HepG2 (cell line): Measurements from ENCODE around the gene REEP6. TPM values are rescaled to one million over a fixed set of nuclear protein-coding genes. Genes with fewer than 3 reads are reported as not detected.

Experiments used
- PAWR ChIP-seq: sonication (generic); formaldehyde crosslinking; IDR thresholded peaks from 2 replicates; pipeline ENCODE4 v1.4.0; 2020; ENCODE audit warnings: missing genetic modification reagents, mild to moderate bottlenecking, borderline replicate concordance
- SOX6 ChIP-seq, 2 experiments: fragments of 450-650 bp in 1 of 2; sonication (generic) in 1 of 2; formaldehyde crosslinking in 1 of 2; IDR thresholded peaks; 2 replicates each; pipeline versions ENCODE4 v1.4.0 to v1.6.1; 2017 to 2020; ENCODE audit warnings: antibody characterized with exemption in 1 of 2, mild to moderate bottlenecking in 1 of 2, missing genetic modification reagents in 1 of 2
- ZIK1 ChIP-seq: sonication (generic); formaldehyde crosslinking; IDR thresholded peaks from 2 replicates; pipeline ENCODE4 v1.5.0; 2020; ENCODE audit warnings: mild to moderate bottlenecking, low read depth, missing genetic modification reagents, borderline replicate concordance
- ZKSCAN8 ChIP-seq: IDR thresholded peaks from 2 replicates; pipeline ENCODE4 v1.6.1; 2016; ENCODE audit warnings: borderline replicate concordance, missing genetic modification reagents, missing compliant biosample characterization
- ZNF530 ChIP-seq: sonication (generic); formaldehyde crosslinking; IDR thresholded peaks from 2 replicates; pipeline ENCODE4 v1.5.0; 2020; ENCODE audit warnings: low read depth, mild to moderate bottlenecking, missing genetic modification reagents
- ZNF768 ChIP-seq: sonication (generic); formaldehyde crosslinking; IDR thresholded peaks from 2 replicates; pipeline ENCODE4 v1.4.0; 2020; ENCODE audit warnings: missing genetic modification reagents
- ZNF776 ChIP-seq: sonication (generic); formaldehyde crosslinking; IDR thresholded peaks from 2 replicates; pipeline ENCODE4 v1.4.0; 2020; ENCODE audit warnings: mild to moderate bottlenecking, missing genetic modification reagents
- polyA plus RNA-seq, 8 experiments: library from polyadenylated mRNA; depleted of rRNA in 3 of 8; stranded (reverse) in 7 of 8; unstranded in 1 of 8; fragments of >200 nt; fragmentation: Illumina TruSeq in 4 of 8; extraction: Trizol in 4 of 8; gene quantifications; 2 replicates each; pipeline versions ENCODE4 v1.2.1 to v1.2.3, GENCODE V29; 2011 to 2016; ENCODE audit warnings: low read depth in 4 of 8, missing spikeins in 1 of 8, mixed read lengths in 1 of 8; ENCODE audit not compliant: insufficient read depth in 1 of 8
- total RNA-seq, 5 experiments: library from RNA; depleted of rRNA; stranded (reverse); fragments of >200 nt; fragmentation: Illumina TruSeq; extraction: Trizol; gene quantifications; 2 replicates each; pipeline ENCODE4 v1.2.3, GENCODE V29; 2016; ENCODE audit warnings: low read depth in 1 of 5
- TF ChIP-seq, protein P1 (sequence below): sonication (generic); formaldehyde crosslinking; IDR thresholded peaks from 2 replicates; pipeline ENCODE4 v1.5.0; 2020; ENCODE audit warnings: mild to moderate bottlenecking, missing genetic modification reagents
- TF ChIP-seq, protein P2 (sequence below): sonication (generic); formaldehyde crosslinking; IDR thresholded peaks from 2 replicates; pipeline ENCODE4 v1.8.0; 2023; ENCODE audit warnings: mild to moderate bottlenecking, missing genetic modification reagents
- TF ChIP-seq, protein P3 (sequence below): sonication (generic); formaldehyde crosslinking; IDR thresholded peaks from 2 replicates; pipeline ENCODE4 v1.5.0; 2020; ENCODE audit warnings: mild to moderate bottlenecking, missing genetic modification reagents

Gene REEP6
- total and polyA plus RNA-seq, 2 of the 13 experiments (the other 11 are each of a cell fraction or from before 2014, with no cell fraction given) = 10.0 to 28.8 TPM

DNA sequence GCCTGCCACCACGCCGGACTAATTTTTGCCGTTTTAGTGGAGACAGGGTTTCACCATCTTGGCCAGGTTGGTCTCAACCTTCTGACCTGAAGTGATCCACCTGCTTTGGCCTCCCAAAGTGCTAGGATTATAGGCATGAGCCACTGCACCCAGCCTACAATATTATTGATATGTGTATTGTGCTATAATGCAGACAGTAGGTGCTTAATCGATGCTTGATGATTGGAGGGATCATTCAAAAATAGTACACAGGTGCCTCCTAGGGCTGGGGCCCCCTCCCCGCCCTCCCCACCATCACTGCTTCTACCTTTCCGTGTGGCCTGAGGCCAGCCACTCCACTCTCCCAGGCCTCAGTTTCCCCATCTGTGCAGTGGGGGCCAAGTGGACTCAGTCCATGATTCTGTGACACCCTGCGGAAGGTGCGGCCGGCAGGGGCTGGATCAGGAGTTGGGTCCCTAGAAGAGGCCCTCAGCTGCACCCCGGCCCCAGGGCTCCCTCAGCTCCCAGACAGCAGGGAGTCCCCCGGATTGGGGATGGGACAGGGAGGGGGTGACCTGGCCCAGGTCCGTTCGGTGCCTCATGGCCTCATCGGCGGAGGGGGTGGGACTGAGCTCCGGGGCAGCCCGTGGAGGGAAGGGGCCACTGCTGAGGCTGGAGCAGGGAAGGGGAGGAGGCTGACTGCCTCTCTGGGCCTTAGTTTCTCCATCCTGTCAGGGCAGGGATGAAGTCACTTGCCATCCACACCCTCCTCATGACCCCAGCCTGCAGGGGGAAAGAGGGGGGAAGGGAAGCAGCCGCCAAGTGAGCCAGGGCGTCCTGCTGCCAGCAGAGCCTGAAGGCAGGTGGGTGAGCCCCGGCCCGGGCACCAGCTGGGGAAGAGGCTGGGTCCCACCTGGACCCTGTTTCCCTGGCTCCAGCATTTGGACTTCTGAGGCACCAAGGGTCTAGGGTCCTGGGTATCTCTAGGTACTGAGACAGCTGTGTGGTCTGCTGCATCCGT, 20.6 kb downstream of the REEP6 start (continued):
- TF ChIP-seq, protein P1, sequence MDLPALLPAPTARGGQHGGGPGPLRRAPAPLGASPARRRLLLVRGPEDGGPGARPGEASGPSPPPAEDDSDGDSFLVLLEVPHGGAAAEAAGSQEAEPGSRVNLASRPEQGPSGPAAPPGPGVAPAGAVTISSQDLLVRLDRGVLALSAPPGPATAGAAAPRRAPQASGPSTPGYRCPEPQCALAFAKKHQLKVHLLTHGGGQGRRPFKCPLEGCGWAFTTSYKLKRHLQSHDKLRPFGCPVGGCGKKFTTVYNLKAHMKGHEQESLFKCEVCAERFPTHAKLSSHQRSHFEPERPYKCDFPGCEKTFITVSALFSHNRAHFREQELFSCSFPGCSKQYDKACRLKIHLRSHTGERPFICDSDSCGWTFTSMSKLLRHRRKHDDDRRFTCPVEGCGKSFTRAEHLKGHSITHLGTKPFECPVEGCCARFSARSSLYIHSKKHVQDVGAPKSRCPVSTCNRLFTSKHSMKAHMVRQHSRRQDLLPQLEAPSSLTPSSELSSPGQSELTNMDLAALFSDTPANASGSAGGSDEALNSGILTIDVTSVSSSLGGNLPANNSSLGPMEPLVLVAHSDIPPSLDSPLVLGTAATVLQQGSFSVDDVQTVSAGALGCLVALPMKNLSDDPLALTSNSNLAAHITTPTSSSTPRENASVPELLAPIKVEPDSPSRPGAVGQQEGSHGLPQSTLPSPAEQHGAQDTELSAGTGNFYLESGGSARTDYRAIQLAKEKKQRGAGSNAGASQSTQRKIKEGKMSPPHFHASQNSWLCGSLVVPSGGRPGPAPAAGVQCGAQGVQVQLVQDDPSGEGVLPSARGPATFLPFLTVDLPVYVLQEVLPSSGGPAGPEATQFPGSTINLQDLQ (CRISPR knock-in tag) = no peak
- peak; percentile 83 for TF ChIP-seq ZKSCAN8 (CRISPR knock-in tag)
- TF ChIP-seq, protein P2, sequence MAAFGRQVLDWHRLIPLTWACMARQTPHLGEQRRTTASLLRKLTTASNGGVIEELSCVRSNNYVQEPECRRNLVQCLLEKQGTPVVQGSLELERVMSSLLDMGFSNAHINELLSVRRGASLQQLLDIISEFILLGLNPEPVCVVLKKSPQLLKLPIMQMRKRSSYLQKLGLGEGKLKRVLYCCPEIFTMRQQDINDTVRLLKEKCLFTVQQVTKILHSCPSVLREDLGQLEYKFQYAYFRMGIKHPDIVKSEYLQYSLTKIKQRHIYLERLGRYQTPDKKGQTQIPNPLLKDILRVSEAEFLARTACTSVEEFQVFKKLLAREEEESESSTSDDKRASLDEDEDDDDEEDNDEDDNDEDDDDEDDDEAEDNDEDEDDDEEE (CRISPR knock-in tag) = no peak
- TF ChIP-seq ZIK1 (CRISPR knock-in tag) = no peak
- no peak for TF ChIP-seq ZNF530 (CRISPR knock-in tag)
- TF ChIP-seq ZNF776 (CRISPR knock-in tag) = no peak
- peak; percentile 66; the same call in 1 of the 2 replicates for TF ChIP-seq ZNF768 (CRISPR knock-in tag)
- TF ChIP-seq SOX6 (IDR thresholded peaks at IDR 0.05) = no peak
- no peak for TF ChIP-seq SOX6 (CRISPR knock-in tag; IDR thresholded peaks at IDR 0.05)
- no peak for TF ChIP-seq PAWR (CRISPR knock-in tag)
- TF ChIP-seq, protein P3, sequence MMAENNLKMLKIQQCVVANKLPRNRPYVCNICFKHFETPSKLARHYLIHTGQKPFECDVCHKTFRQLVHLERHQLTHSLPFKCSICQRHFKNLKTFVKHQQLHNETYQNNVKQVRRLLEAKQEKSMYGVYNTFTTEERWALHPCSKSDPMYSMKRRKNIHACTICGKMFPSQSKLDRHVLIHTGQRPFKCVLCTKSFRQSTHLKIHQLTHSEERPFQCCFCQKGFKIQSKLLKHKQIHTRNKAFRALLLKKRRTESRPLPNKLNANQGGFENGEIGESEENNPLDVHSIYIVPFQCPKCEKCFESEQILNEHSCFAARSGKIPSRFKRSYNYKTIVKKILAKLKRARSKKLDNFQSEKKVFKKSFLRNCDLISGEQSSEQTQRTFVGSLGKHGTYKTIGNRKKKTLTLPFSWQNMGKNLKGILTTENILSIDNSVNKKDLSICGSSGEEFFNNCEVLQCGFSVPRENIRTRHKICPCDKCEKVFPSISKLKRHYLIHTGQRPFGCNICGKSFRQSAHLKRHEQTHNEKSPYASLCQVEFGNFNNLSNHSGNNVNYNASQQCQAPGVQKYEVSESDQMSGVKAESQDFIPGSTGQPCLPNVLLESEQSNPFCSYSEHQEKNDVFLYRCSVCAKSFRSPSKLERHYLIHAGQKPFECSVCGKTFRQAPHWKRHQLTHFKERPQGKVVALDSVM = no peak
- TF ChIP-seq, all 625 proteins: peak for 2
